GM06990 (cell line): ENCODE measurements around the gene LRP1B.

ENCODE experiments used
- DNase-seq: peaks from one replicate; pipeline ENCODE4 v3.0.0-alpha.2; 2011; ENCODE audit not compliant: insufficient read length; ENCODE audit errors: extremely low read depth
- H3K27me3 ChIP-seq: replicated peaks from 2 replicates; pipeline ENCODE4 v1.6.0; 2011; ENCODE audit warnings: low read length; ENCODE audit not compliant: control insufficient read depth, insufficient read depth
- H3K36me3 ChIP-seq: 2 replicates; pipeline ENCODE4 v1.5.1; 2011; ENCODE audit warnings: low read length; ENCODE audit not compliant: control insufficient read depth, insufficient read depth
- H3K4me3 ChIP-seq: replicated peaks from 2 replicates; pipeline ENCODE4 v1.5.1; 2011; ENCODE audit warnings: low read depth, mild to moderate bottlenecking, control low read depth, low read length
- CTCF ChIP-seq: IDR thresholded peaks from 2 replicates; pipeline ENCODE4 v1.5.1; 2011; ENCODE audit warnings: low read length, control low read depth, mild to moderate bottlenecking, inconsistent platforms; ENCODE audit not compliant: insufficient read depth, poor library complexity, severe bottlenecking

Gene LRP1B

GRCh38 chr2:141555876-141556470, 574.8 kb downstream of the LRP1B start:
- DNase-seq, result no peak
- Histone ChIP-seq H3K36me3 (no peaks in the 10 kb centered on the region), H3K4me3 (no peak overlapping the region), H3K27me3 (no peaks in the 10 kb centered on the region)
- TF ChIP-seq CTCF, result no peak

- TF ChIP-seq CTCF, result peak; percentile 61
- Histone ChIP-seq H3K4me3 (no peak overlapping the region), H3K27me3 (no peaks in the 10 kb centered on the region), H3K36me3 (no peaks in the 10 kb centered on the region)
- DNase-seq, result no peak
Measured at GRCh38 chr2:141554810-141555209, 576.0 kb downstream of the LRP1B start.

GRCh38 chr2:141534666-141535362, 596.0 kb downstream of the LRP1B start:
- peak; percentile 13 for DNase-seq

GRCh38 chr2:141529659-141530058, 601.2 kb downstream of the LRP1B start:
- Histone ChIP-seq H3K4me3 (no peak overlapping the region), H3K27me3 (no peaks in the 10 kb centered on the region), H3K36me3 (no peaks in the 10 kb centered on the region)
- TF ChIP-seq CTCF, result no peak
- DNase-seq, result no peak

More at GRCh38 chr2:141534666-141535362, 596.0 kb downstream of the LRP1B start:
- Histone ChIP-seq H3K27me3 (no peaks in the 10 kb centered on the region), H3K4me3 (no peak overlapping the region), H3K36me3 (no peaks in the 10 kb centered on the region)
- no peak for TF ChIP-seq CTCF

- no peak for TF ChIP-seq CTCF
- DNase-seq, result peak; percentile 17
- no peaks in the 10 kb centered on the region for H3K27me3 ChIP-seq
- H3K4me3 ChIP-seq, result no peak overlapping the region
- no peaks in the 10 kb centered on the region for H3K36me3 ChIP-seq
Measured at GRCh38 chr2:141528990-141529389, 601.8 kb downstream of the LRP1B start.

GRCh38 chr2:141526760-141527159, 604.1 kb downstream of the LRP1B start:
- no peaks in the 10 kb centered on the region for H3K27me3 ChIP-seq
- no peaks in the 10 kb centered on the region for H3K36me3 ChIP-seq
- H3K4me3 ChIP-seq, result no peak overlapping the region
- TF ChIP-seq CTCF, result no peak
- no peak for DNase-seq
